Measurements from ENCODE around the gene ECD. TPM values are rescaled to one million over a fixed set of nuclear protein-coding genes. Genes with fewer than 3 reads are reported as not detected.
A peak's percentile ranks its signal among the peaks of the same experiment; 100 is the strongest.

The ECD gene
- total and polyA plus RNA-seq, 12 donors, result 6.4 to 40.7 (median 28.3) TPM

DNA sequence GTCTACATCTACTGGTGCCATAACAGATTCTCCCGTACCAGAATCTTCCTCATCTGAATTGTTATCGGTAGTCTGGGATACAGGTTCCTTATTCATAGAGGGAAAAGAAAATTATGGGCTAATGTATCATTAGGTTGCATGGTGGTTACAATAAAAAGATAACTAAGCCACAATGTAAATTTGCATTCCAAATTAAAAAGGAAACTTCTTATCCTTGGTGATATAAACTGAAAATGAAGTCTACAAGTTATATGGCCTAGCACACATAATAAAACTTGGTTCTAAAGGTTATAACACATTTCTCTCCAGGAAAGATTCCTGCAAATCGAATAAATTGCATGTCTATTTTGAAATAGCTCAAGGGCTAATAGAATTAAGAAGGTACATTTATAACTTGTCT, 33.1 kb downstream of the ECD start:
- Histone ChIP-seq H3K27ac (no peak overlapping the region), H3K27me3 (no peaks in the 10 kb centered on the region), H3K36me3 (replicated peaks in 1 of 2) (peaks cover 0 to 78% of the 10 kb centered on the region in 2 donors), H3K4me1 (replicated peaks in 1 of 2) (peaks cover 0 to 9% of the 10 kb centered on the region in 2 donors), H3K9me3 (replicated peaks in 1 of 3) (no peaks in the 10 kb centered on the region), H3K4me3 (no peak overlapping the region)
- intact Hi-C loops (cut with DNase I), result no loop called here
- WGBS, 4 donors, result 91 to 96% (median 92%) methylated on average over 3 of the region's 3 CpGs
- TF ChIP-seq, protein P1, sequence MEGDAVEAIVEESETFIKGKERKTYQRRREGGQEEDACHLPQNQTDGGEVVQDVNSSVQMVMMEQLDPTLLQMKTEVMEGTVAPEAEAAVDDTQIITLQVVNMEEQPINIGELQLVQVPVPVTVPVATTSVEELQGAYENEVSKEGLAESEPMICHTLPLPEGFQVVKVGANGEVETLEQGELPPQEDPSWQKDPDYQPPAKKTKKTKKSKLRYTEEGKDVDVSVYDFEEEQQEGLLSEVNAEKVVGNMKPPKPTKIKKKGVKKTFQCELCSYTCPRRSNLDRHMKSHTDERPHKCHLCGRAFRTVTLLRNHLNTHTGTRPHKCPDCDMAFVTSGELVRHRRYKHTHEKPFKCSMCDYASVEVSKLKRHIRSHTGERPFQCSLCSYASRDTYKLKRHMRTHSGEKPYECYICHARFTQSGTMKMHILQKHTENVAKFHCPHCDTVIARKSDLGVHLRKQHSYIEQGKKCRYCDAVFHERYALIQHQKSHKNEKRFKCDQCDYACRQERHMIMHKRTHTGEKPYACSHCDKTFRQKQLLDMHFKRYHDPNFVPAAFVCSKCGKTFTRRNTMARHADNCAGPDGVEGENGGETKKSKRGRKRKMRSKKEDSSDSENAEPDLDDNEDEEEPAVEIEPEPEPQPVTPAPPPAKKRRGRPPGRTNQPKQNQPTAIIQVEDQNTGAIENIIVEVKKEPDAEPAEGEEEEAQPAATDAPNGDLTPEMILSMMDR (IDR thresholded peaks at IDR 0.05), result no peak
- no peak for DNase-seq

DNA sequence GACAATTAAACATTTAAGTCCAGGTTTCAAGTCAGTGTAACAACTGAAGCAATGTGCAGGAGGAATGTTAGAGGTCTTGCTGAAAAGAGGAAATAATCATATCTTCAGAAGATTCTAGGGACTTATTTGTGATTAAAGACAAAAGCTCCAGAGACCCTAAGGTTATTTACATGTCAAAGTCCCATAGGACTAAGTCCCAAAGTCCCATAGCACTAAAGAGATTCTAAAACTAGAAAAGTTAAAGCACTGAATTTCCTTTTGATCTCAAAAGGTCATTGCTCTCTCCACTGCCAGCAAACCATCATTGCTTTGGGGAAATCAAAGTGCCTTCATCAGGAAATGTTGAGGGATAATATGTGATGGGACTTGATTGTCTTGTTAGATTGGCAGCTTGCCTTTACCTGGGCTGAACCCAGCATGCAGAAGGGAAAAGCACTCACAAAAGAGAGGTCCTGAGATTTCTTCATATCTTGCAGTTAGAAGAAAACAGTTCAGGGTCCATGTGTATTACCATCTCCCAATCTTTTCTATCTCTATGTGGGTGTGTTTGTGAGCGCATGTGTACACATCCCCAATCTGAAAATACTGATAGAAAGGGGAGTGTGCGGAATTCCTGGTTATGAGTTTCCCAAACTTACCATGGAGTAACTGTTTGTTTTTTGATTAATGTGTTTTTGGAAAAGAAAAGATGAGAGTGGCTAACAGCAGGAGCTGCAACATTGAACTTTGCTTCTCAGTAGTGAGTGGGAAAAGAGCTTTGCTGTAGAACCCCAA, 35.7 kb downstream of the ECD start:
- 92 to 100% (median 98%) methylated on average over 2 of the region's 2 CpGs for WGBS, 4 donors
- no peaks in the 10 kb centered on the region for H3K27me3 ChIP-seq
- TF ChIP-seq, protein P1 (IDR thresholded peaks at IDR 0.05), result no peak
- peaks cover 0 to 9% of the 10 kb centered on the region in 2 donors for H3K4me1 ChIP-seq (replicated peaks in 1 of 2)
- no peak for DNase-seq
- H3K27ac ChIP-seq, result peak overlapping the region in 1 of 5 donors; percentile 5
- H3K4me3 ChIP-seq, result no peak overlapping the region
- intact Hi-C loops (cut with DNase I), result no loop called here
- no peaks in the 10 kb centered on the region for H3K9me3 ChIP-seq (replicated peaks in 1 of 3)
- H3K36me3 ChIP-seq (replicated peaks in 1 of 2), result peaks cover 0 to 66% of the 10 kb centered on the region in 2 donors

DNA sequence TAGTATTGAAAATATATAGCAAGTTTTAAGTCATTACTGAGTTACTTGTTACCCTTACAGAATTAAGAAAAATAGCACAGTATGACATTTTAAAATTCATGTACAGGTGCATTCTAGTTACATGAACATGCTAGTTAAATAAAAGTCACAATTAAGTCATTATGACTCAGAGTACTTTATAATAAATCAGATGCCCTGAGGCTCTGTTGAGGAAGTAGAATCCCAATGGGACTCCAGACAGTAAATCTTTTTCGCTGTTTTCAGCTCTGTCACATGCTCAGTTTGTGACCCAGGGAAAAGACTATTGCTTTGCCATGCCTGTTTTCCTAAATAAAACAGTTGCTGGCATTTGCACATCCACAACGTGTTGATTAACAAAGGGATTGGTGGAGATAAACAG, 36.5 kb downstream of the ECD start:
- Histone ChIP-seq H3K4me3 (no peak overlapping the region), H3K36me3 (replicated peaks in 1 of 2) (peaks cover 0 to 66% of the 10 kb centered on the region in 2 donors), H3K27ac (peak overlapping the region in 1 of 5 donors; percentile 5), H3K4me1 (replicated peaks in 1 of 2) (peaks cover 0 to 9% of the 10 kb centered on the region in 2 donors), H3K9me3 (replicated peaks in 1 of 3) (no peaks in the 10 kb centered on the region), H3K27me3 (no peaks in the 10 kb centered on the region)
- TF ChIP-seq POLR2A (IDR thresholded peaks at IDR 0.05), result no peak
- TF ChIP-seq, protein P1 (IDR thresholded peaks at IDR 0.05), result no peak
- intact Hi-C loops (cut with DNase I), result no loop called here
- DNase-seq, result no peak
- 30 to 52% (median 46%) methylated on average over 2 of the region's 2 CpGs for WGBS, 4 donors

DNA sequence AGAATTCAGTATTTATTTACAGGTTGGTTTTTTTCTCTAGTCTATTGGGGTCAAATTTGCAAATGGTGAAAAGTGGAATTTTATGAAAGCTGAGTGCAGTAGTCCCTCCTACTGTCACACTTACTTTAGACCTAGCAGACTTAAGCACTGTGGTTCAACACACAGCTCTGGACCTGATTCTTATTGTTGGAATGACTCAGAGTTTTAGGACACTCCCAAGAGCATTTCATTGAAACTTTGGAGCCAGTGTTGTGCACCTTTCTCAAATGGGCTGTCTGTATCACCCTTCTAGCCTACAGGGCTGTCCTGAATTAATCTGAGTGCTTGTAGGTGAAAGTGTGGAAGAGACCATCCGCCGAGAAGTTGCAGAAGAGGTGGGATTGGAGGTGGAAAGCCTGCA, 41.5 kb downstream of the ECD start:
- intact Hi-C loops (cut with DNase I), result no loop called here
- no peaks in the 10 kb centered on the region for H3K4me1 ChIP-seq (replicated peaks in 1 of 2)
- H3K36me3 ChIP-seq (replicated peaks in 1 of 2), result peaks cover 0 to 21% of the 10 kb centered on the region in 2 donors
- H3K9me3 ChIP-seq (replicated peaks in 1 of 3), result no peaks in the 10 kb centered on the region
- TF ChIP-seq, protein P1 (IDR thresholded peaks at IDR 0.05), result no peak
- TF ChIP-seq POLR2A (IDR thresholded peaks at IDR 0.05), result no peak
- no peak overlapping the region for H3K27ac ChIP-seq
- no peak overlapping the region for H3K4me3 ChIP-seq
- DNase-seq, result no peak
- 83 to 100% (median 98%) methylated on average over 2 of the region's 2 CpGs for WGBS, 4 donors
- H3K27me3 ChIP-seq, result no peaks in the 10 kb centered on the region
